ENCODE measurements around the gene SSTR3.
A peak's percentile ranks its signal among the peaks of the same experiment; 100 is the strongest.

SSTR3 gene

GRCh38 chr22:37212174-37212906 lies at the start of gene SSTR3:
Gene SSTR3 (minus strand): TSS chr22:37212477. CDS start chr22:37207803, 4,674 bp downstream.
- H3K4me3 ChIP-seq (replicated peaks; ENCODE audit: low read depth, low read length) = no peak within 1 kb of the TSS
- TF ChIP-seq CTCF (IDR thresholded peaks at IDR 0.05; ENCODE audit: low read length, missing control alignments) = no peak
- DNase-seq (ENCODE audit: low read depth) = no peak

GRCh38 chr22:37260901-37261336 lies 48.6 kb upstream of the SSTR3 start:
- peak; percentile 93 for TF ChIP-seq CTCF (IDR thresholded peaks at IDR 0.05; ENCODE audit: low read length, missing control alignments)
- peak; percentile 65 for DNase-seq (ENCODE audit: low read depth)

GRCh38 chr22:37260155-37260795 lies 48.0 kb upstream of the SSTR3 start:
- H3K4me3 ChIP-seq (replicated peaks; ENCODE audit: low read depth, low read length) = no peak overlapping the region
- TF ChIP-seq CTCF (IDR thresholded peaks at IDR 0.05; ENCODE audit: low read length, missing control alignments) = no peak
- no peak for DNase-seq (ENCODE audit: low read depth)

More at GRCh38 chr22:37260901-37261336, 48.6 kb upstream of the SSTR3 start:
- no peak overlapping the region for H3K4me3 ChIP-seq (replicated peaks; ENCODE audit: low read depth, low read length)

- TF ChIP-seq CTCF (IDR thresholded peaks at IDR 0.05; ENCODE audit: low read length, missing control alignments) = peak; percentile 76
- DNase-seq (ENCODE audit: low read depth) = peak; percentile 72
- peak overlapping the region; percentile 11 for H3K4me3 ChIP-seq (replicated peaks; ENCODE audit: low read depth, low read length)
Measured at GRCh38 chr22:37259540-37260029, 47.3 kb upstream of the SSTR3 start.

GRCh38 chr22:37258753-37259401 lies 46.6 kb upstream of the SSTR3 start:
- DNase-seq (ENCODE audit: low read depth) = no peak
- no peak for TF ChIP-seq CTCF (IDR thresholded peaks at IDR 0.05; ENCODE audit: low read length, missing control alignments)
- H3K4me3 ChIP-seq (replicated peaks; ENCODE audit: low read depth, low read length) = no peak overlapping the region

GRCh38 chr22:37258005-37258752 lies 45.9 kb upstream of the SSTR3 start:
- DNase-seq (ENCODE audit: low read depth) = no peak
- H3K4me3 ChIP-seq (replicated peaks; ENCODE audit: low read depth, low read length) = no peak overlapping the region
- no peak for TF ChIP-seq CTCF (IDR thresholded peaks at IDR 0.05; ENCODE audit: low read length, missing control alignments)
